Jurkat, Clone E6-1 (cell line): ENCODE measurements around the gene SLC10A3.
A peak's percentile ranks its signal among the peaks of the same experiment; 100 is the strongest.
"Not testable (repeated sequence)": the region's sequence is repeated elsewhere in the genome, so short reads cannot be mapped to it uniquely, and the experiment has no call there.

ENCODE experiments used
- DNase-seq: peaks from one replicate; pipeline ENCODE4 v3.0.0-alpha.2; 2011; ENCODE audit warnings: low read depth, low spot score
- H3K4me3 ChIP-seq: 2 replicates; pipeline ENCODE4 v1.5.1; 2011; ENCODE audit warnings: mild to moderate bottlenecking, low read length, control low read depth, moderate library complexity

The SLC10A3 gene

DNA sequence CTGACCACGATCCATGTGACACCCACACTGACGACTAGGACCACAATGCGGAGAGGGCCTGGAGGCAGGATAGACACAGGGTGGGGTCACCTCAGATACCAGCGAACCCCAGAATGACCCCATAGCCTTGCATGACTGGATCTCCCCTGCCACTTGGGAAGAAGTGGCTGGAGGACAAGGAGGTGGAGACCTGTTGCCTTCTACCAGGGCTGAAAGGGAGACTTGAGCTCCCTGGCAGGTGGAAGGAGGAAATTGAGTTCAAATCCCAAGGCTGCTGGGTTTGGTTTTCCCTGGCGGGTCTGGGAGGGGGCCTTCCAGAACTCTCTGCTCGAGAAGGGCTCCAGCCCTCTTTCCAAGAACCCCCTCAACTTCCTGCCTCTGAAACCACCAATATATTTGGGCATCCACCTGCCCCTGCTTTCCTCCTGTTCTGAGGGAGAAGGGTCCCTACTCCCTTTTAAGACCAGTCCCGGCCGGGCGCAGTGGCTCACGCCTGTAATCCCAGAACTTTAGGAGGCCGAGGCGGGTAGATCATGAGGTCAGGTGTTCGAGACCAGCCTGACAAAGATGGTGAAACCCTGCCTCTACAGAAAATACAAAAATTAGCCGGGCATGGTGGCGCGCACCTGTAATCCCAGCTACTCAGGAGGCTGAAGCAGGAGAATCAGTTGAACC is 22.6 kb upstream of the SLC10A3 start:
- no peak overlapping the region for H3K4me3 ChIP-seq
- no peak for DNase-seq

DNA sequence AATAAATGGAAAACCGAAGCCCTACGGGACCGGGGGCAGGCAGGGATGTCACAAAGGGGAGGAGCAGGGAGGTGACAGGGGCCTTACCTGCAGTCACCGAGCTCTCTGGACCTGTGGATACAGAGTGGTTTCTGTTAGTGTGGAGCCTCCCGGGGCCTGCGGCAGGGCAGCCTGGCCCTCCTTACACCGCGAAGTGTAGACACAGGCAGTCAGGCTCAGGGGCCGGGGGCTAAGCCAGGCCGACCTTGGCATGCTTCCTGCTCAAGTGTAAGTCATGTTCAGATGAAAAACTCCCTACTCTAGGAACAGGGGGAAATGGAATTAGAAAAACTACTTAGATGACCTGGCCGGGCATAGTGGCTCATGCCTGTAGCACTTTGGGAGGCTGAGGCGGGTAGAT is 21.3 kb upstream of the SLC10A3 start:
- H3K4me3 ChIP-seq: no peak overlapping the region
- DNase-seq: no peak

DNA sequence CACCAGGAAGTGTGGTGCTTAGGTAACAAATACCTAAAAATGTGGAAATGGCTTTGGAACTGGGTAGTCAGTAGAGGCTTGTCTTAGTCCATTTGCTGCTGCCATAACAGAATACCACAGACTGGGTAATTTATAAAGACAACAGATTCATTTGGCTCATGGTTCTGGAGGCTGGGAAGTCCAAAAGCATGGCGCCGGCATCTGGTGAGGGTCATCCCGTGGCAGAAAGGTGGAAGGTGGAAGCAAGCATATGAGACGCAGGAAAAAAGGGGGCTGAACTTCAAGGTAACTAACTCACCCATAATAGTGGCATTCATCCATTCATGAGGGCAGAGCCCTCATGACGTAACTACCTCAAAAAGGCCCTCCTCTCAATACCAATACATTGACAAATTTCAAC is 19.0 kb upstream of the SLC10A3 start:
- no peak for DNase-seq
- H3K4me3 ChIP-seq: no peak overlapping the region

DNA sequence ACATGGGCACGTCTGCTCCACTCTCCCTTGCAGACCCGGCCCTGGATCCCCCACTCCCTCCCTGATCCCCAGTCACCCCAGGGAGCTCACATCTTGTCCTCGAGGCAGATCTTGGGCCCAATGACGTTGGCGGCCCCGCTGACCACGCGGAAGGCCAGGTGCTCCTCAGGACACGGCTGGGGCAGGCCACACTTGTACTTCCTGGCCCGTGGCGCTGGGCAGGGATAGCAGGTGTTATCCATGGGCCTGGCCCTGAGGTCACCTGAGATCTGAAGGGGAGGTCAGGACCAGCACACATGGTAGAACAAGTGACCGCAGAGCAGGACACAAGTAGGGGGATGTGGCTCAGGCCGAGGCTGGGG is 17.9 kb upstream of the SLC10A3 start:
- no peak overlapping the region for H3K4me3 ChIP-seq
- DNase-seq: no peak

DNA sequence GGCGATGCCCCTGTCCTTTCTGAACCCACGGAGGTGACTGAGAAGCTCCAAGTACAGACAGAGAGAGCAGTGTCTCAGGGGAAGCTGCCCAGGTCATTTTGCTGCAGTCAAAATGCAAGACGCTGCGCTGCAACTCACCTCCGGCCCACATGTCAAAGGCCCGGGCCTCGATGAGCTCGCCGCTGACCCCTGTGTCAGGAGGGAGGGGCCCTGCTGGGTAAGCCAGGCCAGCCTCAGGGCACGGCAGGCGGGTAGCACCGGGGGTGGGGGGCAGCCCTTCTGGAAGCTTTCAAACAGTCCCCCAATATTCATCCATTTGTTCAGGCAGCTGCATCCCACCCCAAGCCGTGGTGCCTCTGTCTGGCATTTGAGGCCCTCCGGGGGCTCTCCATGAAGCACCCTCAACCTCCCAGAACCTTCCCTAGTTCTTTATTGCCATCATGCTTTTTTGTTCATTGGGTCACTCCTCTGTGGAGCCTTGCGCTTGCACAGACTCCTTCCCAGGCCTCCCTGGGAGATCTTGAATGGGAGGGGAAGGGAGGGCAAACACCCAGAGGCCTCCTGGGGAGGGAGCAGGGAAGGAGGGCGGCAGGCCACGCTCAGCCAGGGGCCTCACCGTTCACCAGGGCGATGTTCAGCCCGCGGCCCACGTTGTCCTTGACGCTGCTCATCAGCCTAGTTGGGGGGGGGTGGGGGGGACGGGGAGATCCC is 17.4 kb upstream of the SLC10A3 start:
- H3K4me3 ChIP-seq: no peak overlapping the region
- no peak for DNase-seq

DNA sequence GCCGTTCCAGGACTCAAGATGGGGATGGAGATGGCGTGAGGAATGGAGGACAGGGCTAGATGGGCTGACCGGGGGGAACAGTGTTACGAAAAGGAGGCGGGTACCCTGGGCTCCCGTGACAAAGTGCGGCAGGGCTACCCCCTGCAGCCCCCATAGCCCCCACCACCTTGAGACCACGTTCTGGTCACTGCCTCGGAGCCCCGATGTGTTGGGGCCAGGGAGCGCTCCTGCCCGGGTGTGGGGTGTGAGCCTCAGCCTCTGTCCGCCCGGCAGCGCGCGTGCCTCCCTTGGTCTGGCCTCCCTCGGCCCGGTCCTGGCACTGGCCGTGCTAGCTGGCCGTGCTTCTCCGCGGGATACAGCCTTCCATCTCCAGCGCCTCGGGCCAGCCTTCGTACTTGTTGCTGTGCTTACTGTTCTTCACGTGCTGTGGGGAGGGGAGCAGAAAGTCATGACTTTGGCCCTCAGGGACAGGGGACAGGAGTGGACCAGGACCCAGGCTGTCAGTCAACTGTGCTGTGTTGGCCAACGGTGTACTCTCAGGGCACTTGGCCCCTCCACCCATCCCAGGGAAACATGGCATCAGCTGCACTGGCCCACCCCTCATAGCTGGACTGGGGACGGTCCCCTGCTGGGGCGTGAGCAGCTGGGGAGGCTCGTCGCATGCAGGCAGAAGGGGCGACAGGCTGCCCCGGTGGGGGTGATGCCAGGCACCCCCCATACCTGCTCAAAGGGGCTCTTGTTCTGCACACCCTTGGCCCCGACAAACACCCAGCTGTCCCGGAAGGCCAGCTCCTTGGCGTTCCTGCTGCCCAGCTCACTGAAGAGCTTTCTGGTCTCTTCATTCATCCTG is 16.3 kb upstream of the SLC10A3 start:
- H3K4me3 ChIP-seq: no peak overlapping the region
- DNase-seq: no peak

DNA sequence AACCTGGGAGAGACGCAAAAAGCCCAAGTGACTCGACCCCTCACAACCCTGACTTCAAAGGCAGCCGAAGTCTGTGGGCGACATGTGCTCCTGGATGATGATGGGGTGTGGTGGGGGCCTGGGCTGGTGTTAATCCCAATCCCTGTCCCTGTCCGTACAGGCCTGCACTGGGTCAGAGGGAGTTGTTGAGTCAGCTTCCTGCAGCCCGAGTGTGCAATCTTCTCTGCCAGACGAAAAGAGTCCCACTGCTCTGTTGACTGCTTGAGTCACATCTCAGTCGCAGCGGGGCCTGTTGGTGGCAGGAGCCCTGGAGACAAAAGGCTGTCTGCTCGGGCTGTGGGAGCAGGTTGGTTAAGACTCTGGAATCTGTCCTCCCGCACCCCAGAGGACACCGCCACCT is 15.3 kb upstream of the SLC10A3 start:
- no peak for DNase-seq

DNA sequence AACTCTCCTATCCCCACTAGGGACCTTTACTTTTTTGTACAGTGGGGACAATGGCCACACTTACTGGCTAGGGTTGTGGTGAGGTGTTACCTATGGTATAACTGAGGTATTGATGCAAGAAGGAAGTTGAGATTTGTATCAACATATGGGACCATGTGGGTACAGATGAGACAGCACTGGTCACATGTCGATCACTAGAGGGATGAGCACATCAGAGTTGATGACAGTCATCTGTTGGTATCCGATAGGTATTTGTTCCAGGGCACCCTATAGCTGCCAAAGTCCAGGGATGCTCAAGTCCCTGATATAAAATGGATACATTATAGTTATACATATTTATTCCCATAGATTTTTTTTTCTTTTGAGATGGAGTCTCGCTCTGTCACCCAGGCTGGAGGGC is 12.6 kb upstream of the SLC10A3 start:
- DNase-seq: no peak
- no peak overlapping the region for H3K4me3 ChIP-seq

More for the DNA sequence above, 15.3 kb upstream of the SLC10A3 start:
- no peak overlapping the region for H3K4me3 ChIP-seq

DNA sequence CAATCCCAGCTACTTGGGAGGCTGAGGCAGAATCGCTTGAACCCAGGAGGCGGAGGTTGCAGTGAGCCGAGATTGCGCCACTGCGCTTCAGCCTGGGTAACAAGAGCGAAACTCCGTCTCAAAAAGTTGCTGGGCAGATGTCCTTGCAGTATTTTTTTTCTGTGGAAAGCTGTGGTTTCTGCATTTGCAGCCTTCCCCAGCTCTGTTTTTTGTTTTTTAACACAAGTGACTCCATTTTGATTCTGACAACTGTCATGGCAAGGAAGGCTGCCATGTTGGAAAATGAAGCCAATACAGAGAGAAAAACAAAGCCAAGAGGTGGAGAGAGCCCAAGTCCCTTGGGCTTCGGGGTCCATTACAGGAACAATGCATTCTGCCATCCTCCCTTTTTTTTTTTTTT is 11.7 kb upstream of the SLC10A3 start:
- no peak for DNase-seq
- no peak overlapping the region for H3K4me3 ChIP-seq

DNA sequence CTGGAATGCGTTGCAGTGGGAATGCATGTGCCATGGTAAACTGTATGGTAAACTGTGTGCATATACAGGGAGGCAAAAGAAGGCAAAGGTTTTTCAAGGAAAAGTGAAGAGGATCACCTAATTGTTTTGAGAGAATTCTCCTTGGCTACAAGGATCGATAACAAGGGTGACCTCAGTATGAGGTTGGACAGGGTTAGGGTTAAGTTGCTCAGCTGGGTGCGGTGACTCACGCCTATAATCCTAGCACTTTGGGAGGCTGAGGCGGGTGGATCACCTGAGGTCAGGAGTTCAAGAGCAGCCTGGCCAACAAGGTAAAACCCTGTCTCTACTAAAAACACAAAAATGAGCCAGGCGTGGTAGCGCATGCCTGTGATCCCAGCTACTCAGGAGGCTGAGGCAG is 11.0 kb upstream of the SLC10A3 start:
- H3K4me3 ChIP-seq, DNase-seq: not testable (repeated sequence)

DNA sequence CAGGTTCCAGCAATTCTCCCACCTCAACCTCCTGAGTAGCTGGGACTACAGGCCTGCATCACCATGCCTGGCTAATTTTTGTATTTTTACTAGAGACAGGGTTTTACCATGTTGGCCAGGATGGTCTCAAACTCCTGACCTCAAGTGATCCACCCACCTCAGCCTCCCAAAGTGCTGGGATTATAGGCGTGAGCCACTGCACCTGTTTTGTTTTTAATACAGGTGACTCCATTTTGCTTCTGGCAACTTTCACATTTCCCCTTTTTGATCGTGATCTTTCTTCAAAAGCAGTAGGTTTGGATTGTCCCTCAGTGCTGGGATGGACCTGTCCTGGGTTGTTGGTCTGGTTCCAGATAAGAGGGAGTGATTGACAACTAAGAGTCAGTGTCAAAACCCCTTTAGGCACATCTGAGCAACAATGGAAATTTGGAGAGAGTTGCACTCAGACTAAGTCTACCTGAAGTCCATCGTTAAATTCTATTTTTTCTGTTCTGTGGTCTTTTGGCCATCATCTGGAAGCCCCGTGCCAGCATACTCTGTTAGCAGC is 6.2 kb upstream of the SLC10A3 start:
- not testable (repeated sequence) for H3K4me3 ChIP-seq

DNA sequence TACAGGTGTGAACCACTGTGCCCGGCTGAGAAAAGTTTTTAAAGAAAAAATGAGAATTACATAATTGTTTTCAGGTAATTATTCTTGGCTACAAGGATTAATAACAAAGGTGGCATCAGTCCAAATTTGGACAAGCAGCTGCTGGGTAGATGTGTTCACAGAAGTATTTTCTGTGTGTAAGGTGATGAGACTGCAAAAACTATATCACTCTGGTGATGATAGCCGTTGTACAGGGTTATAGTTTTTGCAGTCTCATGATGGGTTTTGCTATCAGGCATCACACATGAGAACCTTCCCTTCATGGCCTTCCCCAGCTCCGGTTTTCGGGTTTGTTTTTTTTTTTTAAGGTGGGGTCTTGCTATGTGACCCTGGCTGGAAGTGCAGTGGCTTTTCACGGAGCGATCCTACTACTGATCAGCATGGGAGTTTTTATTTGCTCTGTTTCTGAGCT is 5.1 kb upstream of the SLC10A3 start:
- DNase-seq: no peak
- no peak overlapping the region for H3K4me3 ChIP-seq

More for the DNA sequence above, 6.2 kb upstream of the SLC10A3 start:
- not testable (repeated sequence) for DNase-seq

DNA sequence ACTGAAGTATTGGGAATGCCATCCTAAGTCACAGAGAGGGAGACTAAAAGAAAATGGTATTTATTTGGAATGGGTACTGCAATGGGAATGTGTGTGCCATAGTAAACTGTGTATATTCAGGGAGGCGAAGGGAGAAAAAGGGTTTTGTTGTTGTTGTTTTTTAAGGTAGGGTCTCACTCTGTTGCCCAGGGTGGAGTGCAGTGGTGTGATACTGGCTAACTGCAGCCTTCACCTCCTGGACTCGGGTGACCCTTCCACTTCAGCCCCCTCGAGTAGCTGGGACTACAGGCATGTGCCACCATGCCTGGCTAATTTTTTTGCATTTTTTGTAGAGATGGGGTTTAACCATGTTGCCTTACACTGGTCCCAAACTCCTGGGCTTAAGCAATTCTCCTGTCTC is 4.3 kb upstream of the SLC10A3 start:
- no peak for DNase-seq
- no peak overlapping the region for H3K4me3 ChIP-seq

DNA sequence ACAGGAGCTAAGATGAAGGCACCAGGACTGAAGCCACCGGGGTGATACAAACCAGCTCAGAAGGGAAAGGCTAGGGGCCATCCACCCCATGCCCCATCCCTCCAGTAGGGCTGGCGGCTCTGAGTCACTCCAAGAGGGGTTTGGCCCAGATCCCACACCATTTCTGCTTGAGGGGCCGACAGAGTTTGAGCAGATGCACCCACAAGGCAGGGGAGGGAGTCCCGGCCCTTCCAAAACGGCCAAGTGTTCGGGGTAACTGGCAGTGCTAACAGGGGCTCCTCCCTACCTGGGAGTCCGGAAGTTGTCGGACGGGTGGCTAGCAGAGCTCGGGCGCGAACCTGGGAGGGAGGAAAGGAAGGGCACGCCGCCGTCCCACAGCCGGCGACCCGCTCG is 412 bp downstream of the SLC10A3 start:
- H3K4me3 ChIP-seq: peak overlapping the region; percentile 60
- DNase-seq: no peak

DNA sequence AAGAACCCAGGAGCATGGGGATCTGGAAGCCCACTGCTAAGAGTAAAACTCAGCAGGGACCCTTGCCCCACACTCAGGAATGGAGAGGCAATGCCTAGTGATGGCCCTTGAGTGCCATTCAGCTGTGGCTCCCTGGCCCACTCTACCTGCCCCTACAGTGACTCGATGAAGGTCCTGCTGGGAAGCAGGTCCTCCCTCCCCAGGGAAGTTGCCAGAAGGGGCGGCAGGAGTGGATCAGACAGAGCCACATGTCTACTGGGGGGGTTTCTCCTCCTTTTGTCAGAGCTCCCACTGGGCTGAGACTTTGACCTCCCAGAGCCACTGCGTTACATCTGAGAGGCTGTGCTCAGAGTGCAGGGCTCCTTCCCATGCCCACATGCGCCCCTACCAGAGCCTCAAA is 1.2 kb downstream of the SLC10A3 start:
- DNase-seq: no peak
- no peak overlapping the region for H3K4me3 ChIP-seq

DNA sequence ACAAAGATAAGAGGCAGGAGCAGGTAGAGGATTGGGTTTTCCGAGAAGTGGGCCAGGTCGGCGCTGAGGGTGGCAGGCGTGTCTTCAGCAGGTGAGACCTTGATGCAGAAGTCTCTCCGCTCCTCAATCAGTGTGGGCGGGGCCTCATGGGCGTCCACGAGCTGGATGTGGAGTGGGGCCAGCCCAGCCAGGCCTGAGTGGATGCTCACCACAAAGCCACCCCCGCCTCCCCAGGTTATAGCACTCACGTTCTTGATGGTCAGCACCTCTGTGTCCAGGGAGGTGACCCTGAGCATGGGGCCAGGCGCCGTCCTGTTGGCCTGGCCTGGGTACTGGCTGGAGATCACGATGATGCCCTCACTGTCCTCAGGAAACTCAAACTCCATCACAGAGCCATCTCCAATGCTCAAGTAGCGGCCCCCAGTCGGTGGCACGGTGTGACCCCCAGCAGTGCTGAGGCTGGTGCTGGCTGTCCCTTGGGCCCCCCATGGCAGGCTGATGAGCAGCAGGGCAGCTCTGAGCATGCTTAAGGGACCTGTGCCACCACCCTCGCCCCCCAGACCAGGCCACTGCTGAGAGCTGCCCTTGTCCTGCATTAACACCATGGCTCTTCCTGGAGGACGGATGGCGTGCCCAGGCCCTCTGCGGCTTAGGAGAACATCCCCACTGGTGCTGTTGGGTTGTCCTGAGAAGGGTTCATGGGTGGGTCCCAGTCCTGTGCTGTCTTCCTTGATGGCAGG is 1.9 kb downstream of the SLC10A3 start:
- DNase-seq: no peak
- no peak overlapping the region for H3K4me3 ChIP-seq

DNA sequence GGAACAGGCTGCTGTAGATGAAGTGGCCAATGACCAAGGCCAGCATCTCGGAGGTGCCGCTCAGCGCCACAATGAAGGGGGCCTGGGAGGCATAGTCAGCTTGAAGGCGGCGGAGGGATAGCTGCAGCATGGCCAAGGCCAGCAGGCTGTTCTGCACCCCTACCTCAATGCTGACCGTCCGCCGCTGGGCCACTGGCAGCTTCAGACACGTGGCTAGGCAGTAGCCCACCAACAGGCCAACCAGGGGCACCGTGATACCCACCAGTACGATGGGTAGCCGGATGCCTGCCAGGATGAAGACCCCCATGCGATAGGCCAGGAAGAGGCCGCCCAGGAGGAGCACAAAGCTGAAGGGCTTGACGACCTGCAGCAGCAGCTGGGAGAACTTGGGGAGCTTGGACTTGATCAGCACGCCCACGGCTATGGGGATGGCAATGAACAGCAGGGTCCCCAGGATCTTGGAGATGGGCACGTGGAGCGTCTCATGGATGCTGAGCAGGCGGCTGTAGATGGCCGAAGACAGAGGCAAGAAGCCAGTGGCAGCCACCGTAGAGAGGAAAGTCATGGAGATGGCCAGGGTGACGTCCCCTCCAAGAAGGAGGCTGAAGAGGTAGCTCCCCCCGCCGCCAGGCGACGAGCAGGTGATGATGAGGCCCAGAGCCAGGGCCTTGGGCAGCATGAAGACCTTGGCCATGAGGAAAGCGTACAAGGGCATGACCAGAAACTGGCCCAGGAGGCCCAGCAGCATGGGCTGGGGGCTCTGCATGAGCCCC is 2.7 kb downstream of the SLC10A3 start:
- no peak overlapping the region for H3K4me3 ChIP-seq
- no peak for DNase-seq

DNA sequence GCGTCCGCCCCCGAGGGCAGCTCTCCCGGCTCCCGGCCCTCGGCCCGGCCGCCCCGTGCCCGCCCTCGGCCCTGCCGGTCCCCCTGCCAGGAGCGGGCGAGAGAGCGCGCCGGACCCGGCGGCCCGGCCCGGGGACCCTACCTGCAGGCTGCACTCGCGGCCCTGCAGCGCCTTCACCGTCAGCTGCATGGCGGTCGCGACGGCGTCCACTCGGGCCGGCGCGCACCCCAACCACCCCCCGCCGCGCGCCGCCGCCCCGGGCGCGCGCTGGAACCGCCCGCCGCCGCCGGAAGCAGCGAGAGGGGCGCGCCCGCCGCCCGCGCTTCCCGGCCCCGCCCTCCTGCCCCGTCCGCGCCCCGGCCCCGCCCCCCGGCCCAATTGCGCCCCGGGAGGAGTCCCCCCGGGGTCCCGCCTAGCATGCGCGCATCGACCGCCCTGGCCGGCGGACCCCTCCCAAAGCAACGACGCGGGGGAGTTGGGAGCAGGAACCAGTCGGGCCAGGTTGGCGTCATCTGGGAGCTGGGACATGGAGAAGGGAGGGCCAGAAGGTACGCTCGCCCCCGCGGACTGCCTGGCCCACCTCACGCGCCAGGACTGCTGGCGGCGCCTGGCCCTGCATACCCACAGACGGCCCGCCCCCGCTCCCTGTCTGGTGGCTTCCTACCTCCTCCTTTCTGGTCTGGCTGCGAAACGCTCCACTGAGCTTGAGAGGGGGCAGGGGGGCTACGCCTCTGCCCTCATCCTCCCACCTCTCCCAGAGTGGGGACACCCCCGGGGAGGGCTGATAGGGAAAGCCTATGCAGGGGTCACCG is 3.8 kb downstream of the SLC10A3 start, which contains the start of gene UBL4A:
UBL4A (minus strand) TSS at position 220 of the 812 bp plus-strand sequence; CDS start at position 189, 31 bp downstream.
- DNase-seq: peak; percentile 21

More for the DNA sequence above, 3.8 kb downstream of the SLC10A3 start, which contains the start of gene UBL4A:
- H3K4me3 ChIP-seq: peak within 1 kb of the TSS; percentile 66
